H1 (cell line): Measurements from ENCODE around the gene SLC1A7. TPM values are rescaled to one million over a fixed set of nuclear protein-coding genes. Genes with fewer than 3 reads are reported as not detected.

Experiments
- CTCF ChIA-PET: fragments of 300-600 bp; sonication (Branson Sonifier 250); formaldehyde crosslinking; loops from one replicate; lab custom pipeline; 2021; ENCODE audit not compliant: partially characterized antibody; lab: Charles Lee
- POLR2A ChIA-PET: fragments of 300-600 bp; sonication (Branson Sonifier 250); formaldehyde crosslinking; loops from one replicate; lab custom pipeline; 2021; ENCODE audit warnings: inconsistent platforms; ENCODE audit not compliant: partially characterized antibody; lab: Charles Lee
- DNase-seq, 2 experiments: peaks; one replicate each; pipeline versions ENCODE4 v3.0.0 to v3.0.0-alpha.2; 2010 to 2022; ENCODE audit warnings: low spot score in 2 of 2, low read depth in 1 of 2, mixed read lengths in 1 of 2
- FAIRE-seq: peaks from 2 replicates; lab custom pipeline; 2011; peaks lifted over from hg19 to GRCh38; lab: Jason Lieb, UNC
- H2AFZ ChIP-seq: 2 replicates; pipeline ENCODE4 v1.8.1; 2012; ENCODE audit warnings: low read length, inconsistent platforms
- H2AK5ac ChIP-seq: 2 replicates; pipeline ENCODE4 v1.6.1; 2013; ENCODE audit warnings: low read depth, low read length
- H2BK120ac ChIP-seq: replicated peaks from 2 replicates; pipeline ENCODE3; 2013; ENCODE audit warnings: low read depth, low read length, inconsistent platforms
- H2BK12ac ChIP-seq: 2 replicates; pipeline ENCODE4 v1.6.1; 2013; ENCODE audit warnings: low read depth, low read length
- H2BK15ac ChIP-seq: 2 replicates; pipeline ENCODE4 v1.6.1; 2013; ENCODE audit warnings: low read length
- H2BK20ac ChIP-seq: 2 replicates; pipeline ENCODE4 v1.6.1; 2013; ENCODE audit warnings: low read length
- H2BK5ac ChIP-seq: 2 replicates; pipeline ENCODE4 v1.6.1; 2013; ENCODE audit warnings: low read depth, low read length
- H3K14ac ChIP-seq: 2 replicates; pipeline ENCODE4 v1.6.1; 2013; ENCODE audit warnings: inconsistent platforms; ENCODE audit not compliant: insufficient read length
- H3K18ac ChIP-seq: 2 replicates; pipeline ENCODE4 v1.6.1; 2013; ENCODE audit warnings: low read length; ENCODE audit errors: extremely low read depth
- H3K23ac ChIP-seq: 2 replicates; pipeline ENCODE4 v1.6.1; 2013; ENCODE audit warnings: inconsistent platforms; ENCODE audit not compliant: insufficient read length
- H3K23me2 ChIP-seq: 2 replicates; pipeline ENCODE4 v1.6.1; 2013; ENCODE audit warnings: low read depth, low read length
- H3K27ac ChIP-seq: 2 replicates; pipeline ENCODE4 v1.6.1; 2011; ENCODE audit warnings: low read depth, low read length, inconsistent platforms
- H3K27me3 ChIP-seq, 4 experiments: replicated peaks in 1 of 4; 1 replicate in 1 of 4; 2 replicates in 3 of 4; pipeline versions ENCODE4 v1.6.1 to v1.8.1; 2011 to 2013; ENCODE audit warnings: low read length in 3 of 4, mild to moderate bottlenecking in 3 of 4, inconsistent platforms in 2 of 4, mixed read lengths in 2 of 4, moderate library complexity in 1 of 4; ENCODE audit not compliant: control insufficient read depth in 3 of 4, insufficient read depth in 3 of 4; ENCODE audit errors: extremely low read depth in 1 of 4
- H3K36me3 ChIP-seq, 4 experiments: 2 replicates each; pipeline versions ENCODE4 v1.6.1 to v1.8.1; 2011 to 2013; ENCODE audit warnings: mild to moderate bottlenecking in 4 of 4, low read length in 3 of 4, moderate library complexity in 2 of 4, control low read depth in 1 of 4, inconsistent platforms in 1 of 4; ENCODE audit not compliant: insufficient read depth in 4 of 4, control insufficient read depth in 2 of 4
- H3K4ac ChIP-seq: replicated peaks from 2 replicates; pipeline ENCODE3; 2013; ENCODE audit warnings: low read length, low read depth, mixed read lengths, inconsistent platforms; ENCODE audit not compliant: insufficient read length
- H3K4me1 ChIP-seq, 4 experiments: replicated peaks in 1 of 4; 1 replicate in 1 of 4; 2 replicates in 3 of 4; pipeline versions ENCODE4 v1.6.1 to v1.8.1; 2011 to 2013; ENCODE audit warnings: low read length in 3 of 4, inconsistent platforms in 2 of 4, mixed read lengths in 1 of 4; ENCODE audit not compliant: insufficient read depth in 4 of 4, control insufficient read depth in 3 of 4
- H3K4me2 ChIP-seq, 2 experiments: 2 replicates each; pipeline versions ENCODE4 v1.6.1 to v1.8.1; 2011 to 2013; ENCODE audit warnings: low read depth in 2 of 2, low read length in 2 of 2, control low read depth in 1 of 2, inconsistent platforms in 1 of 2, mild to moderate bottlenecking in 1 of 2; ENCODE audit not compliant: insufficient read depth in 1 of 2
- H3K4me3 ChIP-seq, 4 experiments: fragments of 200-600, 300-600 bp in 1 of 4; sonication (generic), shearing (Covaris generic), sonication (Bioruptor Twin) in 1 of 4; 2 replicates each; pipeline versions ENCODE4 v1.5.1 to v1.8.1; 2011 to 2016; ENCODE audit warnings: low read length in 4 of 4, low read depth in 3 of 4, control low read depth in 2 of 4, inconsistent platforms in 2 of 4, mild to moderate bottlenecking in 2 of 4, mixed read lengths in 1 of 4, moderate library complexity in 1 of 4; ENCODE audit not compliant: insufficient read depth in 2 of 4; ENCODE audit errors: extremely low read depth in 1 of 4
- H3K56ac ChIP-seq: replicated peaks from 2 replicates; pipeline ENCODE3; 2013; ENCODE audit warnings: low read depth, mild to moderate bottlenecking, mixed read lengths, low read length, inconsistent platforms; ENCODE audit not compliant: insufficient read length
- H3K79me1 ChIP-seq: 2 replicates; pipeline ENCODE4 v1.6.1; 2013; ENCODE audit warnings: low read depth, low read length, control low read depth
- H3K79me2 ChIP-seq, 2 experiments: 2 replicates each; pipeline versions ENCODE4 v1.6.1 to v1.8.1; 2012 to 2013; ENCODE audit warnings: low read length in 2 of 2, mild to moderate bottlenecking in 2 of 2, inconsistent platforms in 1 of 2; ENCODE audit not compliant: insufficient read depth in 2 of 2, control insufficient read depth in 1 of 2
- H3K9ac ChIP-seq, 4 experiments: replicated peaks in 1 of 4; 1 replicate in 1 of 4; 2 replicates in 3 of 4; pipeline versions ENCODE4 v1.6.1 to v1.8.1; 2011 to 2013; ENCODE audit warnings: low read depth in 3 of 4, low read length in 3 of 4, control low read depth in 2 of 4, mild to moderate bottlenecking in 2 of 4, moderate library complexity in 2 of 4, inconsistent platforms in 1 of 4; ENCODE audit errors: extremely low read depth in 1 of 4
- H3K9me3 ChIP-seq, 2 experiments: 2 replicates each; pipeline versions ENCODE4 v1.6.1 to v1.8.1; 2012 to 2013; ENCODE audit warnings: mild to moderate bottlenecking in 2 of 2, moderate library complexity in 2 of 2, control low read depth in 1 of 2, inconsistent platforms in 1 of 2, low read depth in 1 of 2, low read length in 1 of 2, mixed read lengths in 1 of 2; ENCODE audit not compliant: insufficient read depth in 2 of 2
- H4K20me1 ChIP-seq, 2 experiments: replicated peaks in 1 of 2; 2 replicates each; pipeline versions ENCODE3 to v1.8.1; 2011 to 2013; ENCODE audit warnings: inconsistent platforms in 2 of 2, low read length in 2 of 2, mild to moderate bottlenecking in 1 of 2; ENCODE audit not compliant: insufficient read depth in 2 of 2, control insufficient read depth in 1 of 2
- H4K5ac ChIP-seq: 2 replicates; pipeline ENCODE4 v1.6.1; 2013; ENCODE audit warnings: low read length, low read depth, mixed read lengths, inconsistent platforms; ENCODE audit not compliant: insufficient read length
- H4K8ac ChIP-seq: 2 replicates; pipeline ENCODE4 v1.8.0; 2013; ENCODE audit warnings: mild to moderate bottlenecking, moderate library complexity, low read length, inconsistent platforms; ENCODE audit not compliant: insufficient read depth; ENCODE audit errors: extremely low read depth
- H4K91ac ChIP-seq: replicated peaks from 2 replicates; pipeline ENCODE3; 2013; ENCODE audit warnings: low read length, mixed read lengths, inconsistent platforms; ENCODE audit not compliant: insufficient read length
- HDAC6 ChIP-seq: IDR thresholded peaks from one replicate; pipeline ENCODE4 v1.7.1; 2012; ENCODE audit warnings: low read depth, mild to moderate bottlenecking, inconsistent platforms, low read length, moderate library complexity
- SAP30 ChIP-seq: fragments of 300-600 bp; sonication (generic); IDR thresholded peaks from 2 replicates; pipeline ENCODE4 v1.7.1; 2012; ENCODE audit warnings: low read length, moderate library complexity, mild to moderate bottlenecking, inconsistent platforms; ENCODE audit not compliant: insufficient read depth, insufficient replicate concordance
- SIX5 ChIP-seq: IDR thresholded peaks from 2 replicates; pipeline ENCODE4 v1.6.1; 2011; ENCODE audit warnings: mild to moderate bottlenecking, low read depth, low read length
- SRF ChIP-seq: IDR thresholded peaks from 2 replicates; pipeline ENCODE4 v1.6.1; 2011; ENCODE audit warnings: mild to moderate bottlenecking, low read depth, low read length, moderate library complexity
- WGBS, 2 experiments: shearing (Covaris generic) in 1 of 2; methylation state at CpG; one replicate each; pipeline versions ENCODE4 v1.1.6 to v1.1.7; 2013 to 2015; ENCODE audit warnings: low lambda C conversion rate in 2 of 2, mixed read lengths in 2 of 2, inconsistent platforms in 1 of 2, low coverage in 1 of 2, missing lambda C conversion rate in 1 of 2; ENCODE audit not compliant: insufficient replicate concordance in 2 of 2, insufficient coverage in 1 of 2, insufficient read length in 1 of 2; ENCODE audit errors: extremely low coverage in 1 of 2, missing lambda C conversion rate in 1 of 2; 5-methylcytosine and 5-hydroxymethylcytosine counted together
- polyA plus RNA-seq, 7 experiments: library from polyadenylated mRNA; depleted of rRNA in 3 of 7; stranded (reverse) in 5 of 7; unstranded in 2 of 7; fragments of >200 nt in 5 of 7; fragments of 200-250 nt in 2 of 7; gene quantifications; 1 replicate in 5 of 7; 2 replicates in 1 of 7; 4 replicates in 1 of 7; pipeline versions ENCODE4 v1.2.1 to v1.2.3, GENCODE V29; 2011 to 2013; ENCODE audit warnings: missing spikeins in 2 of 7, mixed read lengths in 2 of 7
- total RNA-seq: library from RNA; stranded (reverse); fragmentation: NEBNext Ultra II Directional; extraction: Animal tissue kit (Norgen Biotek cat#: 25700); gene quantifications from 2 replicates; pipeline ENCODE4 v1.2.1, GENCODE V29; 2021

SLC1A7 gene
- total and polyA plus RNA-seq, 2 of the 8 experiments (the other 6 are each of a cell fraction or from before 2014, with no cell fraction given) = not detected

DNA sequence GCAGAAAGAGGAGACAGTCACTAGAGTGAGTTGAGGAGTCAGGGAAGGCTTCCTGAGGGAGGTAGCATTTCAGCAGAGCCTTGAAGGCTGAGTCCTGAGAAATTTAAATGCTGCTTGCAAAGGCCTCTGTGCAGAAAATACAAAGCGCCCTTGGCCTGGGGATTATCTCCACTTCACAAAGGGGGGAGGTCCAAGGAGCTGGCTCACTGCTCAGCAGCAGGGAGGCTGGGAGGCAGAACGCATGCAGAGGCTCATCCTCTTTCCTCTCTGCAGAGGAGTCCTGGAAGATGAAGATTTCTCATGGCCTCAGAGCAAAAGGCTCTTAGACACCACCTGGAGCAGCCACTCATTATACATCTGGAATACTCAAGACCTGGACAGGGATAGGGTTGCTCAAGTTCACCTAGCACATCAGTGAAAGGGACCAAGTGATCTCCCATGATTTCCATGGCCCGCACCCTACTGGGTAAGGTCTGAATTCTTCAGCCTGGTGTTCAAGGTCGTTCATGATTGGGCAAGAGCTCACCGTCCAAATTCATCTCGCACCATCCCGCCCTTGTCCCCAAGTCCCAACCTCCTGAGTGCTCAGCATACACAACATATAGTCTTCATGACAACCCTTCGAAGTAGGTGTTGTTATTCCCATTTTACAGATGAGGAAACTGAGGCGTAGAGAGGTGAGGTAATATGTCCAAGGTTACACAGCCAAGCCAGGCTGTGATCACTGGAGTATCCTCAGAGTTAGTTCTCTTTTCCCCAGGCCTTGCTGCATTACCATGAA lies 9.0 kb downstream of the SLC1A7 start:
- no peak overlapping the region for H2AFZ ChIP-seq
- H3K79me1 ChIP-seq = no peaks in the 10 kb centered on the region
- H4K20me1 ChIP-seq = no peaks in the 10 kb centered on the region
- DNase-seq (no peak), FAIRE-seq (no peak)
- H3K4me2 ChIP-seq = no peak overlapping the region
- no peak overlapping the region for H2BK15ac ChIP-seq
- no peak overlapping the region for H4K91ac ChIP-seq
- H3K9ac ChIP-seq = no peak overlapping the region
- no peaks in the 10 kb centered on the region for H3K4me1 ChIP-seq
- POLR2A ChIA-PET = no interaction called here
- H3K56ac ChIP-seq = no peak overlapping the region
- no peak overlapping the region for H2BK12ac ChIP-seq
- no peak overlapping the region for H2BK20ac ChIP-seq
- no peak overlapping the region for H4K5ac ChIP-seq
- no peak for TF ChIP-seq SAP30
- no peak for TF ChIP-seq HDAC6
- no peak for TF ChIP-seq SIX5
- TF ChIP-seq SRF = no peak
- no peak overlapping the region for H4K8ac ChIP-seq
- H2BK5ac ChIP-seq = no peak overlapping the region
- H3K23ac ChIP-seq = no peak overlapping the region
- no peaks in the 10 kb centered on the region for H3K36me3 ChIP-seq
- H2BK120ac ChIP-seq = no peak overlapping the region
- no peaks in the 10 kb centered on the region for H3K23me2 ChIP-seq
- H3K4me3 ChIP-seq = no peak overlapping the region
- no peaks in the 10 kb centered on the region for H3K79me2 ChIP-seq
- CTCF ChIA-PET = interaction anchor here (1.0 to 1.7 kb wide), 3 partner anchors 40 to 52 kb away, joined by 3 to 4 read pairs (median 3); no protein-coding TSS in a partner anchor
- no peak overlapping the region for H3K18ac ChIP-seq
- peaks cover 5 to 9% of the 10 kb centered on the region in 2 experiments; a peak in 3 of 4 replicates for H3K9me3 ChIP-seq
- H3K27ac ChIP-seq = no peak overlapping the region
- WGBS, 2 experiments = 84% methylated on average over 8 of the region's 9 CpGs; no CpG with 5 or more reads in 1 of the 2 experiments
- H3K14ac ChIP-seq = no peak overlapping the region
- no peak overlapping the region for H3K4ac ChIP-seq
- H3K27me3 ChIP-seq = no peaks in the 10 kb centered on the region
- H2AK5ac ChIP-seq = no peak overlapping the region
